ENCODE results near the gene ATP11B. TPM values are rescaled to one million over a fixed set of nuclear protein-coding genes. Genes with fewer than 3 reads are reported as not detected.

Gene ATP11B
- total RNA-seq, 1 experiment from 2014 or later, result 48.8 TPM

DNA sequence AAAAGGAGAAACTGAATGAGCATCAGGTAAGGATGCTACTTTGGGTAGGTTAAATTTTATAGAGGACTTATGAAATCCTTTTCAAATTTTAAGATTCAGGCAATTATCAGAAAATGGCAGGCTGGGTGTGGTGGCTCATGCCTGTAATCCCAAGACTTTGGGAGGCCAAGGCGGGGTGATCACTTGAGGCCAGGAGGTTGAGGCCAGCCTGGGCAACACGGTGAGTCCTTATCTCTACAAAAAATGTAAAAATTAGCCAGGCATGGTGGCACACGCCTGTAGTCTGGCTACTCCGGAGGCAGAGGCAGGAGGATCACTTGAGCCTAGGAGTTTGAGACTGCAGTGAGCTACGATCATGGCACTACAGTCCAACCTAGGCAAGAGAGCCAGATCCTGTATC, 163.9 kb downstream of the ATP11B start:
- ChIA-PET POLR2A (ENCODE audit: unreplicated experiment) (no interaction called here), CTCF (interaction anchor here (0.7 kb wide), 1 partner anchor 94 kb away, joined by 5 read pairs; no protein-coding TSS in a partner anchor)

DNA sequence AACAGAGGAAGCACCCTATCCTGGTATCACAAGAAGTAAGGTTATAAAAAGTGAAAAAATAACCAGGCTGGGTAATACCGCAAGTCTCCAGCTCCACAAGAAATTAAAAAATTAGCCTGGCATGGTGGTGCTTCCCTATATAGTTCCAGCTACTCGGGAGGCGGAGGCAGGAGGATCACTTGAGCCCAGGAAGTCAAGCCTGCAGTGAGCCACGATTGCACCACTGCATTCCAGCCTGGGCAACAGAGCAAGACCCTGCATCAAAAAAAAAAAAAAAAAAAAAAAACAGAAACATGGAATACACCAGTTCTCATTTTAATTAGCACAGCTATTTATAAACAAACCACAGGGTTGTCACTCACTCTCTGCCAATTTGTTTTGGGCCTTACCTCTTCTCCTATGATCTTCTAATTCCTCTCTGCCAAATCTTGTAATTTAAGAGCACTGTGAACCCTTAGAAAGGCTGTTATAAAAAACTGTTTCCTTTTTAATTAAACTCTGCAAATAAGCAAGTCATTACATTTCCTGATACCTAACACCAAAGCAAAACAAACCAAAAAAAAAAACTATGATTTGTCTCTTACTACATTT, 164.5 kb downstream of the ATP11B start:
- intact Hi-C loops (cut with micrococcal nuclease), result no loop called here
- Histone ChIP-seq H2AFZ (ENCODE audit: low read length) (no peak overlapping the region), H3F3A (ENCODE audit: low read length, unreplicated experiment) (no peaks in the 10 kb centered on the region), H3K4me2 (ENCODE audit: low read length) (no peak overlapping the region), H3K9ac (ENCODE audit: low read length) (no peak overlapping the region), H3K79me2 (ENCODE audit: low read length) (no peaks in the 10 kb centered on the region), H3K36me3 (ENCODE audit: low read depth, low read length) (peaks cover 13% of the 10 kb centered on the region), H4K20me1 (ENCODE audit: low read length) (no peaks in the 10 kb centered on the region), H3K27ac (ENCODE audit: low read length) (no peak overlapping the region), H3K27me3 (ENCODE audit: low read length) (no peaks in the 10 kb centered on the region), H3K4me3 (ENCODE audit: low read length) (no peak overlapping the region), H3K9me3 (ENCODE audit: low read length) (no peaks in the 10 kb centered on the region), H3K4me1 (ENCODE audit: insufficient read depth, low read length) (no peaks in the 10 kb centered on the region), H3K9me2 (replicated peaks; ENCODE audit: low read length) (no peaks in the 10 kb centered on the region)
- CTCF ChIA-PET, result interaction anchor here (0.7 kb wide), 1 partner anchor 93 kb away, joined by 5 read pairs; no protein-coding TSS in a partner anchor
- DNase-seq (no peak), ATAC-seq (no peak)
- no TSS peak for BruUV-seq (replicated peaks)
- POLR2A ChIA-PET (ENCODE audit: unreplicated experiment), result no interaction called here
- TF ChIP-seq, protein P1, sequence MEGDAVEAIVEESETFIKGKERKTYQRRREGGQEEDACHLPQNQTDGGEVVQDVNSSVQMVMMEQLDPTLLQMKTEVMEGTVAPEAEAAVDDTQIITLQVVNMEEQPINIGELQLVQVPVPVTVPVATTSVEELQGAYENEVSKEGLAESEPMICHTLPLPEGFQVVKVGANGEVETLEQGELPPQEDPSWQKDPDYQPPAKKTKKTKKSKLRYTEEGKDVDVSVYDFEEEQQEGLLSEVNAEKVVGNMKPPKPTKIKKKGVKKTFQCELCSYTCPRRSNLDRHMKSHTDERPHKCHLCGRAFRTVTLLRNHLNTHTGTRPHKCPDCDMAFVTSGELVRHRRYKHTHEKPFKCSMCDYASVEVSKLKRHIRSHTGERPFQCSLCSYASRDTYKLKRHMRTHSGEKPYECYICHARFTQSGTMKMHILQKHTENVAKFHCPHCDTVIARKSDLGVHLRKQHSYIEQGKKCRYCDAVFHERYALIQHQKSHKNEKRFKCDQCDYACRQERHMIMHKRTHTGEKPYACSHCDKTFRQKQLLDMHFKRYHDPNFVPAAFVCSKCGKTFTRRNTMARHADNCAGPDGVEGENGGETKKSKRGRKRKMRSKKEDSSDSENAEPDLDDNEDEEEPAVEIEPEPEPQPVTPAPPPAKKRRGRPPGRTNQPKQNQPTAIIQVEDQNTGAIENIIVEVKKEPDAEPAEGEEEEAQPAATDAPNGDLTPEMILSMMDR (conservative IDR thresholded peaks at IDR 0.05; ENCODE audit: low read depth, low read length), result no peak
- TF ChIP-seq EZH2phosphoT487 (IDR thresholded peaks at IDR 0.05; ENCODE audit: borderline replicate concordance, low read length), result no peak
- no peak for TF ChIP-seq EZH2 (IDR thresholded peaks at IDR 0.05; ENCODE audit: low read length, unreplicated experiment)

More for the DNA sequence above, 163.9 kb downstream of the ATP11B start:
- no peak overlapping the region for H3K4me3 ChIP-seq (ENCODE audit: low read length)
- H3K9me2 ChIP-seq (replicated peaks; ENCODE audit: low read length), result no peaks in the 10 kb centered on the region
- BruUV-seq (replicated peaks), result no TSS peak
- peaks cover 15% of the 10 kb centered on the region for H3K36me3 ChIP-seq (ENCODE audit: low read depth, low read length)
- H3K79me2 ChIP-seq (ENCODE audit: low read length), result no peaks in the 10 kb centered on the region
- no peaks in the 10 kb centered on the region for H3K9me3 ChIP-seq (ENCODE audit: low read length)
- H3K27me3 ChIP-seq (ENCODE audit: low read length), result no peaks in the 10 kb centered on the region
- ATAC-seq (no peak), DNase-seq (no peak)
- H3K4me2 ChIP-seq (ENCODE audit: low read length), result no peak overlapping the region
- H3K27ac ChIP-seq (ENCODE audit: low read length), result no peak overlapping the region
- H3K9ac ChIP-seq (ENCODE audit: low read length), result no peak overlapping the region
- H4K20me1 ChIP-seq (ENCODE audit: low read length), result no peaks in the 10 kb centered on the region
- TF ChIP-seq EZH2 (IDR thresholded peaks at IDR 0.05; ENCODE audit: low read length, unreplicated experiment) (no peak), EZH2phosphoT487 (IDR thresholded peaks at IDR 0.05; ENCODE audit: borderline replicate concordance, low read length) (no peak)
- TF ChIP-seq, protein P1 (conservative IDR thresholded peaks at IDR 0.05; ENCODE audit: low read depth, low read length), result no peak
- H3K4me1 ChIP-seq (ENCODE audit: insufficient read depth, low read length), result no peaks in the 10 kb centered on the region
- H2AFZ ChIP-seq (ENCODE audit: low read length), result no peak overlapping the region
- no peaks in the 10 kb centered on the region for H3F3A ChIP-seq (ENCODE audit: low read length, unreplicated experiment)
- intact Hi-C loops (cut with micrococcal nuclease), result no loop called here

All from PC-3 (cell line).